Measurements from ENCODE around the gene PATZ1.
A peak's percentile ranks its signal among the peaks of the same experiment; 100 is the strongest.

PATZ1 gene

DNA sequence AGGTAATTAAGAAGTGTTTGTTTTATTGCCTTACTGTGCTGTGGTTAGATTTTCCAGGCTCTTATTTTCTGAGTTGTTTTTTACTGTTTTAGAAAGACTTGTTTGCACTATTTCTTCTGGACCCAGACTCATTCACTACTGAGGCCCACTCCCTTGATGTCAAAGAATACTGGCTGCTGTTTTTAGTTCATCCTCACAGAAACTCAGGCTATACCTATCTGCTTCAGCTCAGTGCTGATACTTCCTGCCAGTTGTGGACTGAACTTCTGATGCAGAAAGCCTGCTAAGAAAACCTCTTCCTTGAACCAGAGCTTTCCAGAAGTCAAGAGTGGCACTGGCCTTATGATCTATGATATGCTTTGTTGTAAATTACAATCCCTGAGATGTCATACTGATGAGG is 38.0 kb downstream of the PATZ1 start:
- no peaks in the 10 kb centered on the region for H3K4me1 ChIP-seq (ENCODE audit: control insufficient read depth, insufficient read depth, low read length, unreplicated experiment)
- no peaks in the 10 kb centered on the region for H3K36me3 ChIP-seq (ENCODE audit: insufficient read depth, low read length)
- H2AFZ ChIP-seq (ENCODE audit: low read length, unreplicated experiment): no peak overlapping the region
- no peaks in the 10 kb centered on the region for H3K27me3 ChIP-seq (ENCODE audit: insufficient read depth, low read length)
- no peak overlapping the region for H3K4me3 ChIP-seq (ENCODE audit: low read depth, low read length)
- no peaks in the 10 kb centered on the region for H3K79me2 ChIP-seq (ENCODE audit: control insufficient read depth, insufficient read depth, low read length, unreplicated experiment)
- no peak overlapping the region for H3K27ac ChIP-seq (ENCODE audit: low read depth, low read length)

DNA sequence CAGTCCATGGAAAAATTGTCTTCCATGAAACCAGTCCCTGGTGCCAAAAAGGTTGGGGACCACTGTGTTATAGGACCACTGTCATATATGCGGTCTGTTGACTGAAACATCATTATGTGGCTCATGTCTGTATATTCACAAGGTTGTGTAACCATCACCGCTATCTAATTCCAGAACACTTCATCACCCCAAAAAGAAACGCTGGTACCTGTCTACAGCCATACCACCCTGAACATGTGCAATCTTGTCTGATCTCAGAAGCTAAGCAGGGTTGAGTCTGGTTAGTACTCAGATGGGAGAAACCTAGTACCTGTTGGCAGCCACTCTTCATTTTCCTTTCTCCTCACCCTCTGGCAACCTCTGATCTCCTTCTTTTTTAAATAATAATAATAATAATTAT is 41.0 kb downstream of the PATZ1 start:
- H3K36me3 ChIP-seq (ENCODE audit: insufficient read depth, low read length): no peaks in the 10 kb centered on the region
- no peak overlapping the region for H3K4me3 ChIP-seq (ENCODE audit: low read depth, low read length)
- no peak overlapping the region for H3K27ac ChIP-seq (ENCODE audit: low read depth, low read length)
- H2AFZ ChIP-seq (ENCODE audit: low read length, unreplicated experiment): no peak overlapping the region
- no peaks in the 10 kb centered on the region for H3K4me1 ChIP-seq (ENCODE audit: control insufficient read depth, insufficient read depth, low read length, unreplicated experiment)
- H3K27me3 ChIP-seq (ENCODE audit: insufficient read depth, low read length): no peaks in the 10 kb centered on the region
- no peaks in the 10 kb centered on the region for H3K79me2 ChIP-seq (ENCODE audit: control insufficient read depth, insufficient read depth, low read length, unreplicated experiment)

DNA sequence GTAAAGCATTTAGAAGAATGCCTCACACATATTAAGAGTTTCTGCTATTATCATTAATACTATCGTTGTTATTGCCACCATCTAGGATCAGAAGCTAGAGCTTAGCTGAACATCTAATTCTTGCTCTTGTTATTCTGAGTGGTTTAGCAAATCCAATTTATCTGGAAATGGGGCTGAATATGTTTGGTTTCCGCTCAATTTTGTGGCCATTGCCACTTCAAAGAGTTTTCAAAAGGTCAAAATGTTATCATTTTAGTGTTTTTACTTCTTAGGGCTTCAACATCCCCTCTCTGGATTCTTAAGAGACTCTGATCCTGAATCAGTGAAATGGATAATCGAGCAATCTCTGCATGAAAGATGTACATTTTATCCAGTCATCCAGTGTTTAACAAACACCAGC is 43.6 kb downstream of the PATZ1 start:
- H2AFZ ChIP-seq (ENCODE audit: low read length, unreplicated experiment): no peak overlapping the region
- H3K27ac ChIP-seq (ENCODE audit: low read depth, low read length): no peak overlapping the region
- no peak overlapping the region for H3K4me3 ChIP-seq (ENCODE audit: low read depth, low read length)

DNA sequence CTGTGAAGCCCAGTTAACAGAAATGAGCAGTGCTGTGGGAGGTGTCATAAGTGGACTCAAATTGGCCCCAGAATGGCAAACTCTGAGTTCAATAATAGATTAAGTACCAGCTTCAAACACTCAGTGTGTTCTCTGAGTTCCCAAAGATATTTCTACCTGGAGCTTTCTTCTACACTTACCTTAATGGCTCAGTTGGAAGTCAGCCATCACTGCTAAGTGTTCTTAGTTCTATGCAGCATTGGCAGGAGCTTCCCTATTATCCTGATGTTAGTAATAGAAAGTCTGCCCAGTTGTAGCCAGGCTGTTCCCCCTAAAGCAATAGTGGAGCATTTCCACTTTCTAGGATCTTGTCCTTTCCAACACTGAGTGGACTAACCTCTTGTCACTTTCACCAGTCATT is 44.1 kb downstream of the PATZ1 start:
- H3K27me3 ChIP-seq (ENCODE audit: insufficient read depth, low read length): no peaks in the 10 kb centered on the region
- H3K4me1 ChIP-seq (ENCODE audit: control insufficient read depth, insufficient read depth, low read length, unreplicated experiment): peaks cover 1% of the 10 kb centered on the region
- no peak overlapping the region for H3K4me3 ChIP-seq (ENCODE audit: low read depth, low read length)
- no peak overlapping the region for H3K27ac ChIP-seq (ENCODE audit: low read depth, low read length)
- no peaks in the 10 kb centered on the region for H3K79me2 ChIP-seq (ENCODE audit: control insufficient read depth, insufficient read depth, low read length, unreplicated experiment)
- H2AFZ ChIP-seq (ENCODE audit: low read length, unreplicated experiment): no peak overlapping the region
- H3K36me3 ChIP-seq (ENCODE audit: insufficient read depth, low read length): no peaks in the 10 kb centered on the region

More for the DNA sequence above, 43.6 kb downstream of the PATZ1 start:
- Histone ChIP-seq H3K79me2 (ENCODE audit: control insufficient read depth, insufficient read depth, low read length, unreplicated experiment) (no peaks in the 10 kb centered on the region), H3K27me3 (ENCODE audit: insufficient read depth, low read length) (no peaks in the 10 kb centered on the region), H3K4me1 (ENCODE audit: control insufficient read depth, insufficient read depth, low read length, unreplicated experiment) (no peaks in the 10 kb centered on the region), H3K36me3 (ENCODE audit: insufficient read depth, low read length) (no peaks in the 10 kb centered on the region)

DNA sequence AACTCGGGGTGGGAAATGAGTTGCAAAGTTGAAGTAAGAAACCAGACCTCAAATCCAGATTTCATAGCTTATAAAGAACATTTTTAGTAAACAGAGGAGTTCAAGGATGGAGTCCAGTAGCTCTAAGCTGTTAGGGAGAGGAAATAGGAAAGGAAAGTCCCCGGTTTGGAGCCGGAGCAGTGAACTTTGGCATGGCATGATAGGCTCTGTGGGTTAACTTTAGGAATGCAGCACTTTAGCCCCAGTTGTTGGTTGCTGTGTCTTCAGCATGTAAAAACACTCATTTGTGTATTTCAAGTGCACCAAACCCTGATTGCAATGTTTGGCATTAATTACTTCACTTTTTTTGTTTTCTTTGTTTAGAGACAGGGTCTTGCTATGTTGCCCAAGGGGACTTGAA is 45.2 kb downstream of the PATZ1 start:
- H3K79me2 ChIP-seq (ENCODE audit: control insufficient read depth, insufficient read depth, low read length, unreplicated experiment): no peaks in the 10 kb centered on the region
- H3K36me3 ChIP-seq (ENCODE audit: insufficient read depth, low read length): no peaks in the 10 kb centered on the region
- H3K27me3 ChIP-seq (ENCODE audit: insufficient read depth, low read length): no peaks in the 10 kb centered on the region
- H3K4me1 ChIP-seq (ENCODE audit: control insufficient read depth, insufficient read depth, low read length, unreplicated experiment): peaks cover 11% of the 10 kb centered on the region
- no peak overlapping the region for H3K27ac ChIP-seq (ENCODE audit: low read depth, low read length)
- no peak overlapping the region for H3K4me3 ChIP-seq (ENCODE audit: low read depth, low read length)
- H2AFZ ChIP-seq (ENCODE audit: low read length, unreplicated experiment): no peak overlapping the region

DNA sequence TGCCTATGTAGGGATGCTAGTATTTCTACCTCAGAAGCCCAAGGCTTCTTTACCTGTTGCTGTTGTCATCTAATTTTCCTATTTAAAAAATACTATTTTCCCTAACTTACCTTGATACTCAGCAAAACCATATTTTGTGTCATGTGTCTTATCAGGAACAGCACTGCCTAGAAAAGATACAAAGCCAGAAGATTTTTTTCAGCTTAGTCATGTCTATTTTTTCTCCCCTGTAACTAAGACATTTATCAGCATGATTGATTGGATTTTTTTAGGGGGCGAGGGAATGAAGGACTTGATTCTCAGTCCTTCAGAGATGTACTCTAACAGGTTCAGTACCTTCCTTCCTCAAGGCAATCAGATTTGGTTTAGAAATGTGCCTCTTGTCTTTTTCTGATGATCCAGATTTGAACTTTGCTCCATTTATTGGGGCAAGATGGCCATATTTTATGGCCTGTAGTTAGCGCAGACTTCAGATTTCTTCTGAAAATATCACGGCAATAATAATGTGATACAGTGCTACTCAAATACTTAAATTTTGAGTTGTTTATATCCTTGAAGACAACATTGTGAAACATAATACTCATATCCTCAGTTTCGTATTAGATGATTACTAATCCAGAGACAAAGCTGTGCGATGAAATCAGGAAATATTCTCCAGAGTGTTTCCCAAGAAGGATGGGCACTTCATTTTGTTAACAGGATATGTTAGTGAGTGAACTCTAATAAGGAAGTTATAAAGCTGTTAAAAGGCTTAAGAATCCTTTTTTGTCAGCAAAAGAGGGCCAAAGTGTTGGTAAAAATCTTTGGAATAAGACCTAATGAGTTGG is 50.1 kb downstream of the PATZ1 start:
- Histone ChIP-seq H3K27ac (ENCODE audit: low read depth, low read length) (peak overlapping the region; percentile 81), H3K36me3 (ENCODE audit: insufficient read depth, low read length) (no peaks in the 10 kb centered on the region), H3K4me3 (ENCODE audit: low read depth, low read length) (peak overlapping the region; percentile 30), H3K4me1 (ENCODE audit: control insufficient read depth, insufficient read depth, low read length, unreplicated experiment) (peaks cover 23% of the 10 kb centered on the region), H3K27me3 (ENCODE audit: insufficient read depth, low read length) (no peaks in the 10 kb centered on the region), H2AFZ (ENCODE audit: low read length, unreplicated experiment) (peak overlapping the region; percentile 55), H3K79me2 (ENCODE audit: control insufficient read depth, insufficient read depth, low read length, unreplicated experiment) (no peaks in the 10 kb centered on the region)

DNA sequence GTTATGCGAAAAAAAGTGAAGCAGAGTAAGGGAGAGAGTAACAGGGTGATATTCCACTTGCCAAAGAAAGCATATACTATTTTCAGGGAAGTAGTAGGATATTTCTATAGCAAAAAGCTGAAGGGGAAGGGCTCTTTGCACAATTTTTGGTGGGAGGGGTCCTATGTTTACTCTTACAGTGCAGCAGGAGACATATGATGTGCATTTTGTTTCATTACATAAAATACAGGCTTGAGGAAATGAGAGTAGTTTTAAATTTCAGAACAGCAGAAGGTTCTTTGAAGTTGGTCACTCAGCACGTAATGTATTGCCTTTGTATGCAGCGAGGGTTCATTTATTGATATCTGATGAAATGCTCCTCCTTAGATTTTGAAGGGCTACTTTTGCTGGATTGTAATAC is 50.8 kb downstream of the PATZ1 start:
- H3K36me3 ChIP-seq (ENCODE audit: insufficient read depth, low read length): no peaks in the 10 kb centered on the region
- H3K4me3 ChIP-seq (ENCODE audit: low read depth, low read length): 0 out of 2 replicates have a peak overlapping the region, but pooled peaks have one; percentile 29
- peak overlapping the region; percentile 55 for H2AFZ ChIP-seq (ENCODE audit: low read length, unreplicated experiment)
- no peaks in the 10 kb centered on the region for H3K79me2 ChIP-seq (ENCODE audit: control insufficient read depth, insufficient read depth, low read length, unreplicated experiment)
- peak overlapping the region; percentile 81 for H3K27ac ChIP-seq (ENCODE audit: low read depth, low read length)
- peaks cover 23% of the 10 kb centered on the region for H3K4me1 ChIP-seq (ENCODE audit: control insufficient read depth, insufficient read depth, low read length, unreplicated experiment)
- no peaks in the 10 kb centered on the region for H3K27me3 ChIP-seq (ENCODE audit: insufficient read depth, low read length)

DNA sequence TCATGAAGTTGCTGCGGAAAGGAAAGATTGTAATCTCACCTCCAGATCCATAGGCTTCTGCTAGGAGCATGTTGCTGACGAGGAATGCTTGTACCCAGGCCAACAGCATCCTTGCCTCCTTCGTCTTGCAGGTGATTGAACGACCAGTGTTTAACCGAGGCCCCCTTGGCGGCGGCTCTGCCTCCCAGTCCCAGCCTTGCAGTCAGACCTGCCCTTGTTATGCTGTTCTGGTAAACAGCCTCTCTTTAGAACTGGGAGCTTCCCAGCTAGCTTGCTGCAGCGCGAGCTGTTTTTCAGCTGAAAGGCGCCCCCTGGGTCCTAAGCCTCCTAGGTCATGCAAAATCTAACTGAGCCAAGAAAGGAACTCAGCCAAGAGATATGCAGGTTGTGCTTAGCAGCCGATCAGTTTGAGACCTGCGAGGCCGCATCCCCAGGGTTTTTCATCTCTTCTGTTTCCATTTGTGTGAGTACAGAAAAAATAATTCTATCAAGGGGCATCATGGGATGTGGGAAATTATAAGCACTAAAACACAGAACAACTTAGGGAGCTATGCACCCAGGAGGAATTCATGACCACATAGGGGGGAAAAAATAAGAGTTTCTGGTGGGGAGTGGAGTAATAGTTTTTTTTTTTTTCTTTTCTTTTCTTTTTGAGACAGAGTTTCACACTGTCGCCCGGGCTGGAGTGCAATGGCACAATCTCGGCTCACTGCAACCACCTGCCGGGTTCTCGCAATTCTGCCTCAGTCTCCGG is 53.7 kb downstream of the PATZ1 start, which contains the start of gene PIK3IP1:
Gene PIK3IP1 (minus strand): TSS at position 253 of the 754 bp plus-strand sequence. CDS start 144 bp downstream, at position 109.
- H3K4me1 ChIP-seq (ENCODE audit: control insufficient read depth, insufficient read depth, low read length, unreplicated experiment): peaks cover 23% of the 10 kb centered on the region
- peak within 1 kb of the TSS; percentile 76 for H3K4me3 ChIP-seq (ENCODE audit: low read depth, low read length)
- no peaks in the 10 kb centered on the region for H3K79me2 ChIP-seq (ENCODE audit: control insufficient read depth, insufficient read depth, low read length, unreplicated experiment)
- no peaks in the 10 kb centered on the region for H3K27me3 ChIP-seq (ENCODE audit: insufficient read depth, low read length)
- no peaks in the 10 kb centered on the region for H3K36me3 ChIP-seq (ENCODE audit: insufficient read depth, low read length)
- no peak within 1 kb of the TSS for H2AFZ ChIP-seq (ENCODE audit: low read length, unreplicated experiment)
- H3K27ac ChIP-seq (ENCODE audit: low read depth, low read length): peak within 1 kb of the TSS; percentile 30; the same call in 1 of the 2 replicates

DNA sequence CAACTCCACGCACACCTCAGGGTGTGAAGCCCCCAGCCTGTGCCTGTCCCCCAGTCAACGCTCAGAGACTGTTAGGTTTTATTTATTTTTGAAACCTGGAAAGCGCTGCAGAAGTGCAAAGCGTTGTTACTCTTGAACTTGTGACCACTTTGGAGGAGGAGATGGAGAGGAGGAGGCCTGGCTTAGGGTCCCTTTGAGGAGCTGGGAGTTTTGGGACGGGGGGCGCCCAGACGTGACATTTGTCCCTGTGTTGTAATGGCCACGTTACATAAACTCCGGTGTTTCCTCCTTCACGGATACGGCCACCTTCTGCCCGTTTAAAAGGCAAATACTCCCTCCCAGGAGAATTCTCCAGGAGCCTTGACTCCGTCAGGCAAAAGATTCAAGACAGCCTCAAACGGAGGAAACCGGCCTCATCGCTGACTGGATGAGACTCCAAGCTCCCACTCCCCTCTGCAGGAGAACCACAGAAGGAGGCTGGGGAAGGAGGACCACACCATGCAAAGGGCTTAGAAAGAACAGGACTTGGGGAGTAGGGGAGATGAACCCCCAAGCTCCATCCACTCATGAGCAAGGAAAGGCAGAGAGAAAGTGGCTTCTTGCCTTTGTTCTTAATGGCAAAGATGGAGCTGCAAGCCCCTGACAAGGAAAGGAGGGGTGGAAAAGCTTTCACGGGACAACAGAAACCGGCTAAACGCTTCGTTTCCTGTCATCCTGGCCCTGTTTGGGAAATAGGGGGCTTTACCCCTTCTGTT is 54.5 kb downstream of the PATZ1 start:
- Histone ChIP-seq H3K27me3 (ENCODE audit: insufficient read depth, low read length) (no peaks in the 10 kb centered on the region), H3K36me3 (ENCODE audit: insufficient read depth, low read length) (no peaks in the 10 kb centered on the region), H3K79me2 (ENCODE audit: control insufficient read depth, insufficient read depth, low read length, unreplicated experiment) (no peaks in the 10 kb centered on the region), H3K27ac (ENCODE audit: low read depth, low read length) (peak overlapping the region; percentile 27; the same call in 1 of the 2 replicates), H2AFZ (ENCODE audit: low read length, unreplicated experiment) (no peak overlapping the region), H3K4me3 (ENCODE audit: low read depth, low read length) (peak overlapping the region; percentile 76), H3K4me1 (ENCODE audit: control insufficient read depth, insufficient read depth, low read length, unreplicated experiment) (peaks cover 18% of the 10 kb centered on the region)
